K562 (cell line): ENCODE results near the gene EFHC1.

ENCODE experiments used
- TRIM24 ChIP-seq, 2 experiments: fragments of 450-650 bp; IDR thresholded peaks; 2 replicates each; pipeline ENCODE4 v1.6.1; 2016
- ZNF224 ChIP-seq: sonication (generic); formaldehyde crosslinking; IDR thresholded peaks from 2 replicates; pipeline ENCODE4 v1.8.0; 2022; ENCODE audit warnings: mild to moderate bottlenecking, missing genetic modification reagents
- ZNF644 ChIP-seq: fragments of 200-800 bp; sonication (Bioruptor generic); IDR thresholded peaks from 2 replicates; pipeline ENCODE4 v1.6.1; 2016; ENCODE audit warnings: low read depth, missing genetic modification characterization, missing compliant biosample characterization
- ZNF766 ChIP-seq: fragments of 200-800 bp; sonication (Bioruptor generic); conservative IDR thresholded peaks from 2 replicates; pipeline ENCODE4 v1.6.1; 2016; ENCODE audit warnings: missing genetic modification characterization, missing compliant biosample characterization
- TF ChIP-seq, protein P1 (sequence below): sonication (generic); formaldehyde crosslinking; IDR thresholded peaks from 2 replicates; pipeline ENCODE4 v1.8.0; 2022; ENCODE audit warnings: mild to moderate bottlenecking, missing genetic modification reagents
- TF ChIP-seq, protein P2 (sequence below), 3 experiments: IDR thresholded peaks in 2 of 3; conservative IDR thresholded peaks in 1 of 3; 2 replicates each; pipeline ENCODE4 v1.5.1; 2011 to 2012; ENCODE audit warnings: low read length in 3 of 3, mild to moderate bottlenecking in 3 of 3, control low read depth in 2 of 3, improper control_type of control experiment in 1 of 3, inconsistent platforms in 1 of 3, low read depth in 1 of 3, mixed read lengths in 1 of 3, moderate library complexity in 1 of 3; ENCODE audit not compliant: insufficient read depth in 2 of 3
- TF ChIP-seq, protein P3 (sequence below): fragments of 450-650 bp; IDR thresholded peaks from 2 replicates; pipeline ENCODE4 v1.6.1; 2017; ENCODE audit warnings: antibody characterized with exemption
- TF ChIP-seq, protein P4 (sequence below): sonication (generic); formaldehyde crosslinking; IDR thresholded peaks from 2 replicates; pipeline ENCODE4 v1.8.0; 2022; ENCODE audit warnings: missing genetic modification reagents, mild to moderate bottlenecking, borderline replicate concordance

DNA sequence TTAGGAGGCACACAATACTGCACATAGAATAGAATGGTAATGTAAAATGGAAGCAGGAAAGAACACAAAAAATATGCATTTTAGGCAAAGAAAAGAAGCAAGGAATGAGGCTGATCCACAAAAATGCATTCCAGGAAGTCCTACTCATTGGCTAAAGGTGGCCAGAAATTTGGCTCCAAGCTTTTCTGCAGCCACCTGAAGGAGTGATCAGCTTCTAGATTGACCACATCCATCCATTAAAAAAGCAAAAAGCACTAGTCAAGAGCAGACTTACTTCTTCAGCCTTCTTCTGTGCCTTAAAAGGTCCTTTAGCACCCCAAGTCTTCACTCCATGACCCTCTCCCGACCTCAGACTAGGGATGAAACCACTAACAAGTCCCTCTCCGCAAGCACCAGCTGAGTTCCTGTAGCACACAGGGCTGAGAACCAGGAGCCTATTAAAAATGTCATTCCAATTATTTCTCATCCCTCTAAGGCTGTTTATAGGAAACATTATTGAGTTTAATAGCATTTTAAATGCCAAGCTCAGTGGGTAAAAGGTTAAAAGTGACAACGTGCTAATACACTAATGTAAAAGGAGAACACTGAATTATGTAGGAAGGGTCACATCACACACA lies 120.3 kb downstream of the EFHC1 start:
- TF ChIP-seq ZNF224 (CRISPR knock-in tag) = no peak
- TF ChIP-seq, protein P1, sequence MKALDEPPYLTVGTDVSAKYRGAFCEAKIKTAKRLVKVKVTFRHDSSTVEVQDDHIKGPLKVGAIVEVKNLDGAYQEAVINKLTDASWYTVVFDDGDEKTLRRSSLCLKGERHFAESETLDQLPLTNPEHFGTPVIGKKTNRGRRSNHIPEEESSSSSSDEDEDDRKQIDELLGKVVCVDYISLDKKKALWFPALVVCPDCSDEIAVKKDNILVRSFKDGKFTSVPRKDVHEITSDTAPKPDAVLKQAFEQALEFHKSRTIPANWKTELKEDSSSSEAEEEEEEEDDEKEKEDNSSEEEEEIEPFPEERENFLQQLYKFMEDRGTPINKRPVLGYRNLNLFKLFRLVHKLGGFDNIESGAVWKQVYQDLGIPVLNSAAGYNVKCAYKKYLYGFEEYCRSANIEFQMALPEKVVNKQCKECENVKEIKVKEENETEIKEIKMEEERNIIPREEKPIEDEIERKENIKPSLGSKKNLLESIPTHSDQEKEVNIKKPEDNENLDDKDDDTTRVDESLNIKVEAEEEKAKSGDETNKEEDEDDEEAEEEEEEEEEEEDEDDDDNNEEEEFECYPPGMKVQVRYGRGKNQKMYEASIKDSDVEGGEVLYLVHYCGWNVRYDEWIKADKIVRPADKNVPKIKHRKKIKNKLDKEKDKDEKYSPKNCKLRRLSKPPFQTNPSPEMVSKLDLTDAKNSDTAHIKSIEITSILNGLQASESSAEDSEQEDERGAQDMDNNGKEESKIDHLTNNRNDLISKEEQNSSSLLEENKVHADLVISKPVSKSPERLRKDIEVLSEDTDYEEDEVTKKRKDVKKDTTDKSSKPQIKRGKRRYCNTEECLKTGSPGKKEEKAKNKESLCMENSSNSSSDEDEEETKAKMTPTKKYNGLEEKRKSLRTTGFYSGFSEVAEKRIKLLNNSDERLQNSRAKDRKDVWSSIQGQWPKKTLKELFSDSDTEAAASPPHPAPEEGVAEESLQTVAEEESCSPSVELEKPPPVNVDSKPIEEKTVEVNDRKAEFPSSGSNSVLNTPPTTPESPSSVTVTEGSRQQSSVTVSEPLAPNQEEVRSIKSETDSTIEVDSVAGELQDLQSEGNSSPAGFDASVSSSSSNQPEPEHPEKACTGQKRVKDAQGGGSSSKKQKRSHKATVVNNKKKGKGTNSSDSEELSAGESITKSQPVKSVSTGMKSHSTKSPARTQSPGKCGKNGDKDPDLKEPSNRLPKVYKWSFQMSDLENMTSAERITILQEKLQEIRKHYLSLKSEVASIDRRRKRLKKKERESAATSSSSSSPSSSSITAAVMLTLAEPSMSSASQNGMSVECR (CRISPR knock-in tag) = no peak
- TF ChIP-seq, protein P2, sequence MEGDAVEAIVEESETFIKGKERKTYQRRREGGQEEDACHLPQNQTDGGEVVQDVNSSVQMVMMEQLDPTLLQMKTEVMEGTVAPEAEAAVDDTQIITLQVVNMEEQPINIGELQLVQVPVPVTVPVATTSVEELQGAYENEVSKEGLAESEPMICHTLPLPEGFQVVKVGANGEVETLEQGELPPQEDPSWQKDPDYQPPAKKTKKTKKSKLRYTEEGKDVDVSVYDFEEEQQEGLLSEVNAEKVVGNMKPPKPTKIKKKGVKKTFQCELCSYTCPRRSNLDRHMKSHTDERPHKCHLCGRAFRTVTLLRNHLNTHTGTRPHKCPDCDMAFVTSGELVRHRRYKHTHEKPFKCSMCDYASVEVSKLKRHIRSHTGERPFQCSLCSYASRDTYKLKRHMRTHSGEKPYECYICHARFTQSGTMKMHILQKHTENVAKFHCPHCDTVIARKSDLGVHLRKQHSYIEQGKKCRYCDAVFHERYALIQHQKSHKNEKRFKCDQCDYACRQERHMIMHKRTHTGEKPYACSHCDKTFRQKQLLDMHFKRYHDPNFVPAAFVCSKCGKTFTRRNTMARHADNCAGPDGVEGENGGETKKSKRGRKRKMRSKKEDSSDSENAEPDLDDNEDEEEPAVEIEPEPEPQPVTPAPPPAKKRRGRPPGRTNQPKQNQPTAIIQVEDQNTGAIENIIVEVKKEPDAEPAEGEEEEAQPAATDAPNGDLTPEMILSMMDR (IDR thresholded peaks at IDR 0.05 in 2 of 3, conservative IDR thresholded peaks at IDR 0.05 in 1 of 3; ENCODE audit: insufficient read depth in 2 of 3, low read depth in 1 of 3, low read length in 3 of 3) = no peak
- TF ChIP-seq, protein P3, sequence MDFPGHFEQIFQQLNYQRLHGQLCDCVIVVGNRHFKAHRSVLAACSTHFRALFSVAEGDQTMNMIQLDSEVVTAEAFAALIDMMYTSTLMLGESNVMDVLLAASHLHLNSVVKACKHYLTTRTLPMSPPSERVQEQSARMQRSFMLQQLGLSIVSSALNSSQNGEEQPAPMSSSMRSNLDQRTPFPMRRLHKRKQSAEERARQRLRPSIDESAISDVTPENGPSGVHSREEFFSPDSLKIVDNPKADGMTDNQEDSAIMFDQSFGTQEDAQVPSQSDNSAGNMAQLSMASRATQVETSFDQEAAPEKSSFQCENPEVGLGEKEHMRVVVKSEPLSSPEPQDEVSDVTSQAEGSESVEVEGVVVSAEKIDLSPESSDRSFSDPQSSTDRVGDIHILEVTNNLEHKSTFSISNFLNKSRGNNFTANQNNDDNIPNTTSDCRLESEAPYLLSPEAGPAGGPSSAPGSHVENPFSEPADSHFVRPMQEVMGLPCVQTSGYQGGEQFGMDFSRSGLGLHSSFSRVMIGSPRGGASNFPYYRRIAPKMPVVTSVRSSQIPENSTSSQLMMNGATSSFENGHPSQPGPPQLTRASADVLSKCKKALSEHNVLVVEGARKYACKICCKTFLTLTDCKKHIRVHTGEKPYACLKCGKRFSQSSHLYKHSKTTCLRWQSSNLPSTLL = no peak
- no peak for TF ChIP-seq TRIM24 (IDR thresholded peaks at IDR 0.05)
- TF ChIP-seq ZNF644 (tag) = no peak
- TF ChIP-seq, protein P4, sequence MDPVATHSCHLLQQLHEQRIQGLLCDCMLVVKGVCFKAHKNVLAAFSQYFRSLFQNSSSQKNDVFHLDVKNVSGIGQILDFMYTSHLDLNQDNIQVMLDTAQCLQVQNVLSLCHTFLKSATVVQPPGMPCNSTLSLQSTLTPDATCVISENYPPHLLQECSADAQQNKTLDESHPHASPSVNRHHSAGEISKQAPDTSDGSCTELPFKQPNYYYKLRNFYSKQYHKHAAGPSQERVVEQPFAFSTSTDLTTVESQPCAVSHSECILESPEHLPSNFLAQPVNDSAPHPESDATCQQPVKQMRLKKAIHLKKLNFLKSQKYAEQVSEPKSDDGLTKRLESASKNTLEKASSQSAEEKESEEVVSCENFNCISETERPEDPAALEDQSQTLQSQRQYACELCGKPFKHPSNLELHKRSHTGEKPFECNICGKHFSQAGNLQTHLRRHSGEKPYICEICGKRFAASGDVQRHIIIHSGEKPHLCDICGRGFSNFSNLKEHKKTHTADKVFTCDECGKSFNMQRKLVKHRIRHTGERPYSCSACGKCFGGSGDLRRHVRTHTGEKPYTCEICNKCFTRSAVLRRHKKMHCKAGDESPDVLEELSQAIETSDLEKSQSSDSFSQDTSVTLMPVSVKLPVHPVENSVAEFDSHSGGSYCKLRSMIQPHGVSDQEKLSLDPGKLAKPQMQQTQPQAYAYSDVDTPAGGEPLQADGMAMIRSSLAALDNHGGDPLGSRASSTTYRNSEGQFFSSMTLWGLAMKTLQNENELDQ = no peak
- no peak for TF ChIP-seq ZNF766 (CRISPR knock-in tag)
